ENCODE measurements around the gene PPP1R1A.

Gene PPP1R1A

GRCh38 chr12:54611715-54612149 lies 23.3 kb upstream of the PPP1R1A start:
- H3K27ac ChIP-seq, result no peak overlapping the region
- no peak for TF ChIP-seq CTCF (conservative IDR thresholded peaks at IDR 0.05)

GRCh38 chr12:54608769-54609168 lies 20.3 kb upstream of the PPP1R1A start:
- H3K27ac ChIP-seq, result no peak overlapping the region
- no peak for TF ChIP-seq CTCF (conservative IDR thresholded peaks at IDR 0.05)

GRCh38 chr12:54608156-54608555 lies 19.7 kb upstream of the PPP1R1A start:
- TF ChIP-seq CTCF (conservative IDR thresholded peaks at IDR 0.05), result no peak
- H3K27ac ChIP-seq, result no peak overlapping the region

- no peak for TF ChIP-seq CTCF (conservative IDR thresholded peaks at IDR 0.05)
- H3K27ac ChIP-seq, result no peak overlapping the region
Measured at GRCh38 chr12:54606556-54606955, 18.1 kb upstream of the PPP1R1A start.

GRCh38 chr12:54605138-54605970 lies 16.9 kb upstream of the PPP1R1A start:
- H3K27ac ChIP-seq, result no peak overlapping the region
- TF ChIP-seq CTCF (conservative IDR thresholded peaks at IDR 0.05), result no peak

- TF ChIP-seq CTCF (conservative IDR thresholded peaks at IDR 0.05), result no peak
Measured at GRCh38 chr12:54604436-54604835, 16.0 kb upstream of the PPP1R1A start.

GRCh38 chr12:54603872-54604271 lies 15.4 kb upstream of the PPP1R1A start:
- no peak overlapping the region for H3K27ac ChIP-seq
- TF ChIP-seq CTCF (conservative IDR thresholded peaks at IDR 0.05), result no peak

More at GRCh38 chr12:54604436-54604835, 16.0 kb upstream of the PPP1R1A start:
- no peak overlapping the region for H3K27ac ChIP-seq

Measured in VCaP (cell line).